Panc1 (cell line): Measurements from ENCODE around the gene RIF1. TPM values are rescaled to one million over a fixed set of nuclear protein-coding genes. Genes with fewer than 3 reads are reported as not detected.

Source experiments
- ATAC-seq: fragments of 200-7000 bp; cut with Tn5 transposase; 2 replicates; pipeline ENCODE4 v1.9.1; 2020; ENCODE audit warnings: mild to moderate bottlenecking, moderate library complexity
- BruUV-seq: library from RNA; stranded (reverse); fragments of 400-500 nt; replicated peaks from 2 replicates; lab custom pipeline; 2021; lab: Mats Ljungman, UMichigan
- CTCF ChIA-PET: fragments of 300-600 bp; sonication (Branson Sonifier 250); formaldehyde crosslinking; loops from one replicate; lab custom pipeline; 2022; ENCODE audit warnings: antibody characterized with exemption; lab: Charles Lee
- POLR2A ChIA-PET: fragments of 300-600 bp; sonication (Branson Sonifier 250); formaldehyde crosslinking; loops from one replicate; lab custom pipeline; 2022; ENCODE audit warnings: antibody characterized with exemption; lab: Charles Lee
- DNase-seq: peaks from one replicate; pipeline ENCODE4 v3.0.0-alpha.2; 2010; ENCODE audit warnings: low read depth, low spot score
- H3K27ac ChIP-seq: 2 replicates; pipeline ENCODE4 v1.5.1; 2011; ENCODE audit warnings: mild to moderate bottlenecking, low read length, inconsistent platforms
- H3K27me3 ChIP-seq: fragments of 200-500 bp; sonication (Bioruptor generic); 2 replicates; pipeline ENCODE4 v1.6.0; 2014; ENCODE audit warnings: low read length, inconsistent platforms; ENCODE audit not compliant: control insufficient read depth, insufficient read depth
- H3K36me3 ChIP-seq: fragments of 200-500 bp; sonication (Bioruptor generic); 2 replicates; pipeline ENCODE4 v1.5.1; 2014; ENCODE audit warnings: inconsistent platforms, mild to moderate bottlenecking, low read length, moderate library complexity; ENCODE audit not compliant: control insufficient read depth, insufficient read depth
- H3K4me1 ChIP-seq: 2 replicates; pipeline ENCODE4 v1.5.1; 2011; ENCODE audit warnings: inconsistent platforms, mild to moderate bottlenecking, low read length, moderate library complexity; ENCODE audit not compliant: control insufficient read depth, insufficient read depth
- H3K4me3 ChIP-seq, 2 experiments: 2 replicates each; pipeline ENCODE4 v1.5.1; 2011 to 2012; ENCODE audit warnings: low read depth in 2 of 2, low read length in 2 of 2, mild to moderate bottlenecking in 2 of 2, inconsistent platforms in 1 of 2, moderate library complexity in 1 of 2
- H3K9me3 ChIP-seq: fragments of 200-500 bp; sonication (Bioruptor generic); 2 replicates; pipeline ENCODE4 v1.5.1; 2014; ENCODE audit warnings: low read depth, mild to moderate bottlenecking, inconsistent platforms, low read length, moderate library complexity; ENCODE audit not compliant: control insufficient read depth, insufficient read depth
- CTCF ChIP-seq: fragments of 450-650 bp; IDR thresholded peaks from 2 replicates; pipeline ENCODE4 v1.5.1; 2017; ENCODE audit warnings: mild to moderate bottlenecking
- POLR2AphosphoS5 ChIP-seq: IDR thresholded peaks from 2 replicates; pipeline ENCODE4 v1.6.1; 2012; ENCODE audit warnings: mild to moderate bottlenecking, low read depth, low read length, moderate library complexity
- SIN3A ChIP-seq: IDR thresholded peaks from 2 replicates; pipeline ENCODE4 v1.6.1; 2012; ENCODE audit warnings: low read depth, mild to moderate bottlenecking, low read length, moderate library complexity, borderline replicate concordance; ENCODE audit not compliant: insufficient read depth
- TCF7L2 ChIP-seq: IDR thresholded peaks from 2 replicates; pipeline ENCODE4 v1.6.1; 2011; ENCODE audit warnings: mild to moderate bottlenecking, low read depth, low read length, inconsistent platforms
- in situ Hi-C: cut with HindIII; loops from 2 replicates; pipeline ENCODE4 v1.10.0; 2016; ENCODE audit warnings: low sequenced_read_pairs, low pct_unique_long_range_greater_than_20kb
- intact Hi-C: fragments of 100-400 bp; cut with micrococcal nuclease; formaldehyde crosslinking; loops from one replicate; pipeline ENCODE4 v1.10.0; 2022; ENCODE audit not compliant: unreplicated experiment
- total RNA-seq: library from RNA; stranded (reverse); gene quantifications from one replicate; pipeline ENCODE4 v1.2.1, GENCODE V29; 2021; ENCODE audit not compliant: unreplicated experiment
- TF ChIP-seq, protein P1 (sequence below), 2 experiments: IDR thresholded peaks; 2 replicates each; pipeline ENCODE4 v1.6.1; 2011 to 2012; ENCODE audit warnings: low read depth in 2 of 2, control low read depth in 1 of 2, low read length in 1 of 2, mild to moderate bottlenecking in 1 of 2, moderate library complexity in 1 of 2; ENCODE audit not compliant: insufficient read depth in 1 of 2

Gene RIF1
- total RNA-seq, 1 experiment from 2014 or later: 57.7 TPM

GRCh38 chr2:151472966-151473365, 63.3 kb downstream of the RIF1 start:
- intact Hi-C loops: no loop called here
- no peak for ATAC-seq

DNA sequence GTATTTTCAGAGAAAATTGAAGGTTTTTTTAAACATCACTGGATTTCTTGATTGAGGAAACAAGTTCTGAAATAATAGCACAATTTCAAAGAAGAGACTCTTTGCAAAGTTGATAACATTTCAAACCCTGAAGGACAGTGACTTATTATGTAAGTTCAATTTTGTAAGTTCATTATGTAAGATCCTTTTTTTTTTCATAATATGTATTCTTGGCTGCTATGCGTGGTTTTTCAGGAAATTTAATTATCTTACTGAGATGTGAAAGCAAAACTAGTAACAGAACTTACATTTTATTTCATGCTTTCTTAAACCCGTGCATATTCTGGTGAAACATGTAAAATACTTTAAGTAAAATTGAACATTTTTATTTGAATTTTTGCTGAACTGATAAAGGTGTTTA, 65.4 kb downstream of the RIF1 start:
- ATAC-seq (no peak), DNase-seq (no peak)
- TF ChIP-seq SIN3A: no peak
- TF ChIP-seq, protein P1, sequence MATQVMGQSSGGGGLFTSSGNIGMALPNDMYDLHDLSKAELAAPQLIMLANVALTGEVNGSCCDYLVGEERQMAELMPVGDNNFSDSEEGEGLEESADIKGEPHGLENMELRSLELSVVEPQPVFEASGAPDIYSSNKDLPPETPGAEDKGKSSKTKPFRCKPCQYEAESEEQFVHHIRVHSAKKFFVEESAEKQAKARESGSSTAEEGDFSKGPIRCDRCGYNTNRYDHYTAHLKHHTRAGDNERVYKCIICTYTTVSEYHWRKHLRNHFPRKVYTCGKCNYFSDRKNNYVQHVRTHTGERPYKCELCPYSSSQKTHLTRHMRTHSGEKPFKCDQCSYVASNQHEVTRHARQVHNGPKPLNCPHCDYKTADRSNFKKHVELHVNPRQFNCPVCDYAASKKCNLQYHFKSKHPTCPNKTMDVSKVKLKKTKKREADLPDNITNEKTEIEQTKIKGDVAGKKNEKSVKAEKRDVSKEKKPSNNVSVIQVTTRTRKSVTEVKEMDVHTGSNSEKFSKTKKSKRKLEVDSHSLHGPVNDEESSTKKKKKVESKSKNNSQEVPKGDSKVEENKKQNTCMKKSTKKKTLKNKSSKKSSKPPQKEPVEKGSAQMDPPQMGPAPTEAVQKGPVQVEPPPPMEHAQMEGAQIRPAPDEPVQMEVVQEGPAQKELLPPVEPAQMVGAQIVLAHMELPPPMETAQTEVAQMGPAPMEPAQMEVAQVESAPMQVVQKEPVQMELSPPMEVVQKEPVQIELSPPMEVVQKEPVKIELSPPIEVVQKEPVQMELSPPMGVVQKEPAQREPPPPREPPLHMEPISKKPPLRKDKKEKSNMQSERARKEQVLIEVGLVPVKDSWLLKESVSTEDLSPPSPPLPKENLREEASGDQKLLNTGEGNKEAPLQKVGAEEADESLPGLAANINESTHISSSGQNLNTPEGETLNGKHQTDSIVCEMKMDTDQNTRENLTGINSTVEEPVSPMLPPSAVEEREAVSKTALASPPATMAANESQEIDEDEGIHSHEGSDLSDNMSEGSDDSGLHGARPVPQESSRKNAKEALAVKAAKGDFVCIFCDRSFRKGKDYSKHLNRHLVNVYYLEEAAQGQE (IDR thresholded peaks at IDR 0.05; ENCODE audit: insufficient read depth in 1 of 2, low read depth in 2 of 2, low read length in 1 of 2): no peak
- no peak for TF ChIP-seq TCF7L2
- no peak for TF ChIP-seq CTCF
- TF ChIP-seq POLR2AphosphoS5: no peak
- Histone ChIP-seq H3K4me1 (no peaks in the 10 kb centered on the region), H3K27ac (no peak overlapping the region), H3K4me3 (no peak overlapping the region), H3K9me3 (no peaks in the 10 kb centered on the region), H3K27me3 (no peaks in the 10 kb centered on the region), H3K36me3 (peaks cover 46% of the 10 kb centered on the region)
- in situ Hi-C loops (no loop called here), intact Hi-C loops (no loop called here)
- no TSS peak for BruUV-seq
- POLR2A ChIA-PET: no interaction called here
- CTCF ChIA-PET: no interaction called here

More at GRCh38 chr2:151472966-151473365, 63.3 kb downstream of the RIF1 start:
- in situ Hi-C loops: no loop called here
- CTCF ChIA-PET: no interaction called here
- Histone ChIP-seq H3K27me3 (no peaks in the 10 kb centered on the region), H3K4me3 (no peak overlapping the region), H3K4me1 (no peaks in the 10 kb centered on the region), H3K36me3 (peaks cover 59% of the 10 kb centered on the region), H3K9me3 (no peaks in the 10 kb centered on the region), H3K27ac (no peak overlapping the region)
- no TSS peak for BruUV-seq
- TF ChIP-seq, protein P1 (IDR thresholded peaks at IDR 0.05; ENCODE audit: insufficient read depth in 1 of 2, low read depth in 2 of 2, low read length in 1 of 2): no peak
- TF ChIP-seq TCF7L2 (no peak), POLR2AphosphoS5 (no peak), SIN3A (no peak), CTCF (no peak)
- no peak for DNase-seq
- POLR2A ChIA-PET: no interaction called here
